Hepatocyte (in vitro differentiated cells): Measurements from ENCODE around the gene HNF1B.

Source experiments
- EZH2 ChIP-seq: fragments of 200-600 bp; sonication (generic); IDR thresholded peaks from 2 replicates; pipeline ENCODE4 v1.6.1; 2016; ENCODE audit warnings: antibody characterized with exemption, mild to moderate bottlenecking, borderline replicate concordance
- TF ChIP-seq, protein P1 (sequence below): fragments of 200-600 bp; sonication (generic); IDR thresholded peaks from 2 replicates; pipeline ENCODE4 v1.5.1; 2016; ENCODE audit warnings: antibody characterized with exemption, mild to moderate bottlenecking; ENCODE audit not compliant: poor library complexity

- TF ChIP-seq, protein P1, sequence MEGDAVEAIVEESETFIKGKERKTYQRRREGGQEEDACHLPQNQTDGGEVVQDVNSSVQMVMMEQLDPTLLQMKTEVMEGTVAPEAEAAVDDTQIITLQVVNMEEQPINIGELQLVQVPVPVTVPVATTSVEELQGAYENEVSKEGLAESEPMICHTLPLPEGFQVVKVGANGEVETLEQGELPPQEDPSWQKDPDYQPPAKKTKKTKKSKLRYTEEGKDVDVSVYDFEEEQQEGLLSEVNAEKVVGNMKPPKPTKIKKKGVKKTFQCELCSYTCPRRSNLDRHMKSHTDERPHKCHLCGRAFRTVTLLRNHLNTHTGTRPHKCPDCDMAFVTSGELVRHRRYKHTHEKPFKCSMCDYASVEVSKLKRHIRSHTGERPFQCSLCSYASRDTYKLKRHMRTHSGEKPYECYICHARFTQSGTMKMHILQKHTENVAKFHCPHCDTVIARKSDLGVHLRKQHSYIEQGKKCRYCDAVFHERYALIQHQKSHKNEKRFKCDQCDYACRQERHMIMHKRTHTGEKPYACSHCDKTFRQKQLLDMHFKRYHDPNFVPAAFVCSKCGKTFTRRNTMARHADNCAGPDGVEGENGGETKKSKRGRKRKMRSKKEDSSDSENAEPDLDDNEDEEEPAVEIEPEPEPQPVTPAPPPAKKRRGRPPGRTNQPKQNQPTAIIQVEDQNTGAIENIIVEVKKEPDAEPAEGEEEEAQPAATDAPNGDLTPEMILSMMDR = no peak
- TF ChIP-seq EZH2 = no peak
Measured at GRCh38 chr17:37729905-37730304, 15.0 kb downstream of the HNF1B start.
